Measurements from ENCODE around the gene GMPR2. TPM values are rescaled to one million over a fixed set of nuclear protein-coding genes. Genes with fewer than 3 reads are reported as not detected.
"Not testable (repeated sequence)": the region's sequence is repeated elsewhere in the genome, so short reads cannot be mapped to it uniquely, and the experiment has no call there.

GMPR2 gene
- total RNA-seq, 1 donor from 2014 or later = 30.3 TPM

GRCh38 chr14:24198814-24199524 is 33.8 kb upstream of the GMPR2 start:
- peak; percentile 9 for ATAC-seq
- DNase-seq (ENCODE audit: low spot score) = no peak

GRCh38 chr14:24202538-24202937 is 30.2 kb upstream of the GMPR2 start:
- DNase-seq (ENCODE audit: low spot score) = peak; percentile 2
- ATAC-seq = not testable (repeated sequence)

GRCh38 chr14:24203249-24203886 is 29.4 kb upstream of the GMPR2 start:
- not testable (repeated sequence) for ATAC-seq
- DNase-seq (ENCODE audit: low spot score) = peak; percentile 24

GRCh38 chr14:24204163-24205146 is 28.3 kb upstream of the GMPR2 start:
- DNase-seq (ENCODE audit: low spot score) (no peak), ATAC-seq (no peak)

GRCh38 chr14:24206260-24207103 is 26.2 kb upstream of the GMPR2 start:
- peak; percentile 34 for DNase-seq (ENCODE audit: low spot score)

DNA sequence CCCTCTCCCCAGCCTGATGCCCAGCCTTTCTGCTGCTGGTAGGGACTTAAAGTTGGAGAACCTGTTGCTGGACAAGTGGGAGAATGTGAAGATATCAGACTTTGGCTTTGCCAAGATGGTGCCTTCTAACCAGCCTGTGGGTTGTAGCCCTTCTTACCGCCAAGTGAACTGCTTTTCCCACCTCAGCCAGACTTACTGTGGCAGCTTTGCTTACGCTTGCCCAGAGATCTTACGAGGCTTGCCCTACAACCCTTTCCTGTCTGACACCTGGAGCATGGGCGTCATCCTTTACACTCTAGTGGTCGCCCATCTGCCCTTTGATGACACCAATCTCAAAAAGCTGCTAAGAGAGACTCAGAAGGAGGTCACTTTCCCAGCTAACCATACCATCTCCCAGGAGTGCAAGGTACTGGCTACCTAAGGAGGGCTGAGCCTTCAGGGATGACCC is 25.6 kb upstream of the GMPR2 start:
- ATAC-seq = no peak
- peak; percentile 16 for DNase-seq (ENCODE audit: low spot score)

More at GRCh38 chr14:24206260-24207103, 26.2 kb upstream of the GMPR2 start:
- no peak for ATAC-seq

DNA sequence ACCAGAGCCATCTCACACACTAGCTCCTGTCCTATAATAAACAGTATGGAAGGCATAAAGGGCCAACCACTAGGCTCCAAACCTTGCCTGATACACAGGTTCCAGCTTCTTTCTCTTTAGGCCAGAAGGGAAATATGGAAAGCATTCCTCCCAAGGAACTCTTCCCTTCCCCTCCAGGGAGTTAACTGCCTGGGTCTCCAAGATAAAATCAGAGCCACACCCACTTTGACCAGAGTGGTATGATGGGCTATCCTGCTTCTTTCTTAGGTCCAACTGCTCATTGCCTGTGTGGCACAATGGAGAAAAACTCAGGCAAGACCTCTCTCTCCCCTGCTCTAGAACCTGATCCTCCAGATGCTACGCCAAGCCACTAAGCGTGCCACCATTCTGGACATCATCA is 25.1 kb upstream of the GMPR2 start:
- ATAC-seq = no peak
- DNase-seq (ENCODE audit: low spot score) = peak; percentile 12

- DNase-seq (ENCODE audit: low spot score) (peak; percentile 30), ATAC-seq (no peak)
Observed at GRCh38 chr14:24211311-24211710, 21.4 kb upstream of the GMPR2 start.

DNA sequence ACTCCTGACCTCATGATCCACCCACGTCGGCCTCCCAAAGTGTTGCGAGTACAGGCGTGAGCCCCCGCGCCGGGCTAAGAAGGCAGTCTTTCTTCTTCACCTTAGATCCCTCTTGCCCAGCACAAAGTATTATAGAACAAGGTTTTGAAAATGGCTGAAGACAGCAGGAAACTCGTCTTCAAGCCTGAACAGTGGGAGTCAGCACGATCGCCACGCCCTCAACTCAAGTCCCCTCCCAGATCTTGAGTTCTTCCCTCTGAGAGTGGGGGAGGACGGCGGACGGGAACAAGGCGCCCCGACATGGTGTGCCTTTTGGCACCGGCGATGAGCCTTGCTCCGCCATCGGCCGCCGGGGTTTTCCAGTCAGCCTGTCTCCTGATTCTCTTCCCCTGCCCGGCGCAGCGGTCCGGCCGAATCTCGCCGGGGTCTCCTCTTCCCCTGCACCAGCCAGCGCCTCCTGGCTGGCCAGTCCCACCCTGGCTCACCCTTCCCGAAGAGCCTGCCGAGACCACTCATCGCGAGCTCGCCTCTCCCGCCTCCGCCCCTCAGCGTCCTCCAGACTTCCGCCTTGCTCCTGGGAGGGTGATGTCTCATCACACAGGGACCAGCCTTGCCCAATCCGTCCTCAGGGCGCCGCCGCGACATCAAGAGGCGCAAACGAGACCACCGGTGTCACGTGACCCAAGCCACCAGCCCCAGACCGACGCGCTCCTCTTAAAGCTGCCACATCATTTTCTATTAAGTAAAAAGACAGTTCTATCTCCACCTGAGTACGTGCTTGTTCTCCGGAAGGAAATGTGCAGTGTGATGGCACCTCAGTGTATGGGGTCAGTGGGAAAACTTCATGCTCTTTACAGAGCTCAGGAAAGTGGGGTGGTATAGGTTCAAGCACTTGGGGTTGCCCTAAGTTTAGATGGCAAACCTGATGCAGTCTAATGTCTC is 19.5 kb upstream of the GMPR2 start, which contains the start of gene CHMP4A:
CHMP4A (minus strand) TSS at position 565 of the 942 bp plus-strand sequence; CDS start at position 516, 49 bp downstream.
- DNase-seq (ENCODE audit: low spot score) = peak; percentile 89
- ATAC-seq = peak; percentile 77

DNA sequence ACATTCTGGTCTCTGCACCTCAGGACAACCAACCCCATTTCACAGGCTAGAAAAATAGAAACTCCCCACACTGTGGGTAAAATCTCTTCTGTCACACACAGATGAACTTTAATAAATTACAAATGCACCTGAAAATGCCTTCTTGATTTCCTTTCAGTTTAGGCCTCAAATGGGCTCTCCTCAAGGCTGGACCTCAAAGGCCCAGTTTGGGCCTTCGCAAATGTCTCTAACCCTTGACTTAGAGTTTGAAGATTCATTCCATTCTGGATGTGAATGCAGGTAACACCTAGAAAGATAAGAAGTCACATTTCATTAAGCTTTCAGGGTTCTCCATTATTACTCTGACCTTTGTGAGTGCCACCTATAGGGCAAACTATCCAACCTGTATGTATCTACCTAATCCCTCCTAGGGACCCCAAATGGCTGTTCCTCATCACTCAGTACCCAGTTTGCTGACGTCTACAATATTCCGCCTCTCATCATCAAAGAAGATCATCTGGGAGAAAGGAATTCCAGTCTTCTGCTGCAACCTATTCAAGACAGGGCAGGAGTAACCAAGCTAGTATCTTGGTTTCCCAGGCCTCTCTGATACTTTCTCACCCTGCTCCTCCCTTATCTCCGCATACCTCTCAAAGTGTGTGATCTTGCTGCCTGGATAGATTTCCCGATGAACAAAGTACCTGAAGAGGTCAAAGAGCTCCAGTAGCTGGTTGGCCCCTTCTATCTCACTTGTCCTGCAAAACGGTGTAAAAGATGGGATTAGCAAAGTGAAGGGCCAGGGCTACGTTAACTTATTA is 18.7 kb upstream of the GMPR2 start:
- peak; percentile 14 for DNase-seq (ENCODE audit: low spot score)
- ATAC-seq = no peak

- peak; percentile 83 for DNase-seq (ENCODE audit: low spot score)
- peak; percentile 88 for ATAC-seq
Observed at GRCh38 chr14:24215495-24216344, 17.0 kb upstream of the GMPR2 start, which contains the start of gene MDP1. TSS of gene MDP1 (minus strand) at chr14:24216066. CDS start at chr14:24215955, 111 bp downstream.

DNA sequence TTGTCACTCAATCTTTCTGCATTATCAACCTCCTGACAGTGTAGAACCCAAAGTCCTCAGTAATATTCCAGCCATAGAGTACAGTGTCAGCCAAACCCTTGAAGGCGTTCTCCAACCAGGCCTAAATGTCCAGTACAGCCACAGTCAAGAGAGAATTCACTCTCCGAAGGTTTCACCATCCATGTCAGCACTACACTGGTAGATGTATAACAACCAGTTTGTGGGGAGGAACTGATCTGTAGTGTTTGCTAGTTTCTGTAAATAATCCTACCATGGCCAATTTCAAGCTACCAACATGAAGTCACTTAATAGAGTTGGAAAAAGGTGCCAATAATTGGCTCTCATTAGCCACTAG is 16.4 kb upstream of the GMPR2 start:
- ATAC-seq = no peak

DNA sequence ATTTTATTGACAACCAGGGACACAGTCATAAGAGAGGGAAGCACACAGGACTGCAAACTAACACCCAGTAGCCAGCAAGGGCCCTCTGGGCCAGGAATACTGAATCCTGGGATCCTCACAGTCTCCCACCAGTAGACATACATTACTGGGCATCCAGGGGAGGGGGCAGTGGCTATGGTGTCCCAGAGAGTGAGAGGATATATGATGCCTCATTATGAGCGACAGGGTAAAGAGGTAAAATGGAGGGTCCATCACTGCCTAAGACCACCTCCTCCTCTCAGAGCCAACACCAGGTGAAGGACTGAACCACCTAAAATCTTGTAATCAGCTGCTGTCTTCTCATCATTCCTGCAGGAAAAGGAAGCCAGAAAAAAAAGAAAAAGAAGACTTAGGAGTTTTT is 15.9 kb upstream of the GMPR2 start:
- ATAC-seq = not testable (repeated sequence)
- DNase-seq (ENCODE audit: low spot score) = peak; percentile 7

More for the DNA sequence above, 16.4 kb upstream of the GMPR2 start:
- DNase-seq (ENCODE audit: low spot score) = no peak

- no peak for ATAC-seq
- no peak for DNase-seq (ENCODE audit: low spot score)
Observed at GRCh38 chr14:24219080-24219479, 13.6 kb upstream of the GMPR2 start.

DNA sequence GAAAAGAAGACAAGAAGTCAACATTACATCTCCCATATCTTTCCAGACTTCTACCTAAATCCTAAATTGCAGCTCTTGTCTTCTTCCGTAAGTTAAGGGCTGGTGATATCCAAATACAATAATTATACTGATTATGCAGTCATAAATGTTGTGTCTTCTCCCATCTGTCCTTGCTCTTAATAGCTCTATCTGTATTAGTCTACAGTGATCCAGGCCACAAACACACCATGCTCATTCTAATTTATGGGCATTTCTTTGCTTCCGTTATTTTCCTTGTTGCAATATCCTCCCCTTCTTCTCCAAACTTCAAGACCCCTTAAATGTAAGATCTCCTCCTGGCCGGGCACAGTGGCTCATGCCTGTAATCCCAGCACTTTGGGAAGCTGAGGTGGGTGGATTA is 13.2 kb upstream of the GMPR2 start:
- DNase-seq (ENCODE audit: low spot score) = peak; percentile 14
- ATAC-seq = no peak

DNA sequence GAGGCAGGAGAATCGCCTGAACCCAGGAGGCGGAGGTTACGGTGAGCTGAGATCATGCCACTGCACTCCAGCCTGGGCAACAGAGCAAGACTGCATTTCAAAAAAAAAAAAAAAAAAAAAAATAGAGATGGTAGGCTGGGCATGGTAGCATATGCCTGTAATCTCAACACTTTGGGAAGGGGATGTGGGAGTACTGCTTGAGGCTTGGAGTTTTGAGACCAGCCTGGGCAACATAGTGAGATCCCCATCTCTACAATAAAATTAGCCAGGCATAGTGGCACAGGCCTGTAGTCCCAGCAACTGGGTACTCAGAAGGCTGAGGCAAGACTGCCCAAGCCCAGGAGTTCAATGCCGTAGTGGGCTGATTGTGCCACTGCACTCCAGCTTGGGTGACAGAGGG is 9.7 kb upstream of the GMPR2 start:
- peak; percentile 8 for DNase-seq (ENCODE audit: low spot score)
- not testable (repeated sequence) for ATAC-seq

- no peak for ATAC-seq
- DNase-seq (ENCODE audit: low spot score) = peak; percentile 1
Observed at GRCh38 chr14:24224618-24225071, 8.1 kb upstream of the GMPR2 start.

Measured in left lobe of liver (tissue), 2 donors.